HS-5 (cell line): ENCODE data around the gene MRPL10.
"Not testable (repeated sequence)": the region's sequence is repeated elsewhere in the genome, so short reads cannot be mapped to it uniquely, and the experiment has no call there.

Source experiments
- DNase-seq: peaks from one replicate; pipeline ENCODE4 v3.0.0-alpha.2; 2012; ENCODE audit warnings: low read depth

MRPL10 gene

DNA sequence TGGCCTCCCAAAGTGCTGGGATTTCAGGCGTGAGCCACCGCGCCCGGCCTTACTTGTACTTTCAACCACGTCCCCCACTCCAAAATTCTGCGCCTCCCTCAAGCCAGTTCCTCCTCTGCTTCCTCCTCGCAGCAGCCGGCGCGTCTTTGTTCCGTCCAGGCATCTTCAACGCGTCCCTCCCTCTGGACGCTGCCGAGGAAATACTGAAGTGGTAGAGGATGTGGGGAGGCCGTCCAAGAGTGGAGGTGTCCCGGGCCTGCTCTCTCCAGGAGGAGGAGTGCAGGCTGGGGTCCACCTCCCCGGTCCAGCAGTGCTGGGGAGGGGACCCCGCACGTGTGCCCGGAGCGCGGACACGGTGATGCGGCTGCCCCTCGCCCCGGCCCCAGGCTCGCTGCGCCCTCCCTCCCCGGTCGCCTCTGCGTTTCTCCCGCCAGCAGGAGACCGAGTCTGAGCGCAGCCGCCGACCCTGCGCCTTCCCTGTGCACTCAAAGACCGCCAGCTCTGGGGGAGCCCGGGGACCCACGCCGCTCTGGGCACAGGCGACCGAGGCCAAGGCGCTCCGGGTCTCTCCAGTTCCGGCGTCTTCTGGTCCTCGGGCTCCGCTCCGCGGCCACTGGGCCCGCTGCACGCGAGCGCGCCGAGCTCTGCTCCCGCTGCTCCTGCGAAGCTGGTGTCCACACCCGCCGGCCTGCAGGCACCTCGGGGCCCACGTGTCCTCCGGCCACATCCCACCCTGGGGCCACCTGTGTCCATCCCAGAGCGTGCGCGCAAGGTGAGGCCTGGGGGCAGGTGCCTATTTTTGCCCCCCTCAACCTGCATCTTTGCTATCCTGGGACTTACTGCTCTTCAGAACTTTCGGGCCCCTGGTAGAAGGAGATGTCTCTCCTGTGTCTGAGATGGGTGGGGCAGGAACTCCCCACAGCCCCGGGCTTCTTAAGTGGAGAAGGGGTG is 41.5 kb downstream of the MRPL10 start:
- DNase-seq, result peak; percentile 26

DNA sequence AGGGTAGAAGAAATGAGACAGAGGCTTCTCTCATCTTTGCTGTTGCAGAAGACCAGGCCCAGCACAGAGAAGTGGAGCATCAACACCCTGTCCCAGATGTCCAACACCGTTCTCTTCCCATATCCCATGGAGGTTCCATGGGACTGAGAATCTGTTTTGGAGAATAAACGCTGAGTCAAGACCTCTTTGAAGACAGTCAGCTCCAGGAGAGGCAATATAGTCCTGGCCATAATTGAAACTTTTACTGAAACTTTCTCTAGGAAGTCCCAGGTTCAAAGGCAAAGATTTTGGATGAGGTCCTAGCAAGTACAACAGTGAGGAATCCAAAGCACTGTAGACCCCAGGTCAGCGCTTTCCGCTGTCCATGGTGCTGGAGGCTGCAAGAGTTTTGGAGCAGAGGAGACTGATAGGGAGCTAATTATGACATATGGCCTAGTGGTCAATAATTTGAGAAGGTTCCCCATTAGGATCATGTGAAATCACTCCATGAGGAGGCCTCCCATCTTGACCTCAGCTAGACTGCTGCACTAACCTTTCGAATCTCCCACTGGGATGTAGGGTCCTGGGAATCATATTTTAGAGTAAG is 45.7 kb downstream of the MRPL10 start:
- DNase-seq, result no peak

DNA sequence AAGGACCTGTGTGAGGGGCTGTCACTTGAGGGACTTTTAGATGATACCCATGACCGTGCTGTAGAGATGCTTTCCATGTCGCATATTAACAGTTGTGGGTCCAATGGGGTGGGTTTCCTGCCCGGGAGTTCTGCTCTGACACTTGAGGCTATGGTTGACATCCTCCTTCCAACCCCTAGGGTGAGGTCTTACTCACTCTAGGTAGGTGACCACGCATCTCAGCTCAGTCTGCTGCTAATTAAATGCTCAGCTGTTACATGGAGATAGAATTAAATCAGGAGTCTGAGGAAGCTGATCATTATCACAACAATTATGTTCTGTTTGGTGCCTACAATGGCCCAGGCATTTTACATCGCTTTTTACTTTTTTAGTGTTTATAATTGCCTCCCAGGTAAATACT is 49.9 kb downstream of the MRPL10 start:
- no peak for DNase-seq

DNA sequence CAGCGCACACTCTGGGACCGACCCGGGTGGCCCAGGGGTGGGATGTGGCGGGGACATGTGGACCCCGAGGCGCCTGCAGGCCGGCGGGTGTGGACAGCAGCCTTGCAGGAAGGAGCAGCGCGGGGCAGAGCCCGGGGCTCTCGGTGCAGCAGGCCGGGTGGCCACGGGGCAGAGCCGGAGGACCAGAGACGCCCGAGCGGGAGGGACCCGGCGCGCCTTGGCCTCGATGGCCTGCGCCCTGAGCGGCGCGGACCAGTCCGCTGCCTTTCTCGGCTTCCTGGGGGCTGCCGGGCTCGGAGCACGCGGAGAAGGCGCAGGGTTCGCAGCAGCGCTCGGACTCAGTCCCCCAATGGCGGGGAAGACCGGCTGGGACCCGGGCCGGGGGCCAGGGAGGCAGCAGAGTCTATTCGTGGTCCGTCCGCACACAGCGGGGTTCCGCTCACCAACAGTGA is 53.1 kb downstream of the MRPL10 start:
- DNase-seq, result no peak

DNA sequence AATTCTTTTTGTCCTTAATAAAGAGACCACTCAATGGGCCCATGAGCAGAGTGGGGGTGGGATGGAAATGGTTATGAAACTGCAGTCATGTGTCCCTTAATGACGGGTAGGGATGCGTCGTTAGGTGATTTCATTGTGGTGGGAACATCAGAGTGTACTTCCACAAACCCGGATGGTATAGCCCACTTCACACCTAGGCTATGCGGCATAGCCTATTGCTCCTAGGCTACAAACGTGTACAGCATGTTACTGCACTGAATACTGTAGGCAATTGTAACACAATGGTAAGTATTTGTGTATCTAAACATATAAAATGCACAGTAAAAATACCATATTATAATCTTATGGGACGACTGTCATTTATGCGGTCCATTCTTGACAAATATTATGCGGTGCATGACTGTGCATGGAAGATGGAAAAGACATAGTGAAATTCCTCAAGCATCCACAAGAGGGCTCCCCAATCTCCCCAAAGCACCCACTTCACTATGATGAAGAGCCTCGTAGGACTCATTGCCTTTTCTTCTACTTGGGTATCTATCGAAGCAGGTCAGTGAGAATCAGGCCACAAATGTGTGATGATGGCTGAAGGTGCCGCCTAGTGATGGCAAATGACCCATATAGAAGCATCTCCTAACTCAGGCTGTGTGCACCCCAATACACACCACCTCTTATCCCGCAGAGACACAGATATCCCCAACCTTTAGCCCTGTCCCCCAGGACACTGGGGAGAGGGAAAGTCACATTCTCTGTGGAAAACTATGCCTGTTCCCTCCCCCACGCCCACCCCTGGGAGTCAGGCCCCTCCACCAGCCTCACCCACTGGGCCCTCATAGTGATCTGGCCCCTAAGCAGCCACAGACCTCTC is 54.8 kb downstream of the MRPL10 start:
- no peak for DNase-seq

DNA sequence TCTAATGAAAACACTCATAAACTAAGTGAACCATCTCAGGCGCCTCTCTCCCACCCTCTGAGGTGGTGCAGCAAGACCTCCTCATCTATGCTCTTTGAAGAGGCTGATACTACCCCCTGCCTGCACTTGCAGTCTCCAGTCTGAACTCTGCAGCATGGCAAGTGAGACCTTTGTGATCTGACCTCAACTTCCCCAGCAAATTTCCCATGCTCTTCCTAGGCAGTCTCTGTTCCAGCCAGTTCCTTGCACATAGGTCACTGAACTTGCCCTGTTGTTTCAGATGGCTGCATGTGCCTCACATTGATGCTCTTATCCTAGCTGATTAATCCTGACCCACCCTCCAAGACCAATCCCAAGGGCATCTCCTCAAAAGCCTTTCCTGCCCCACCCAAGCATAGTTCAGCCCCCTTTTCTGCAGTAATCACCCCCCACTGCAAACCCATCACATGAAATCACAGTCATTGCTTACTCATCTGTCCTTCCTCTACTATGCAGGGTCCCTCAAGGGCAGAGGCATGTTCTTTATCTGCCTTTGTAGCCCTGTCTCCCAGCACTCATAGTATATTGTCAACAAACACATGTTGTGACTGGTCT is 56.3 kb downstream of the MRPL10 start:
- no peak for DNase-seq

DNA sequence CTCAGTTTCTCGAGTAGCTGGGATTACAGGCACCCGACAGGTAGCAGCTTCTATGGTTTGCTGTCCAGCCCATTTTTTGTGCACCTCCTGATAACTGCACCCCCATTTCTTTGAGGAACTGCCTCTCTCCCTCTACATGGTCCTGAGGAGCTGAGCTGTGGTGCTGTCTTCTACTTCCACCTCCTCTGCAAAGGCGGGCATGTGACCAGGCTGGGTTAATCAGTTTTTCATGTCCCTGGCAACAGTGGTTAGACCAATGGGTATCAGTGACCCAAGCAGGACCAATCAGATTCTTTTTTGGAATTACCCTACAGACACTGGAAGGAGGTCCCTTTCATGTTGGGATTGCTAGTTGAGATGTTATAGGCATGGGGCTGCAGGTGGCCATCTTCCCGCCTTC is 57.0 kb downstream of the MRPL10 start:
- no peak for DNase-seq

DNA sequence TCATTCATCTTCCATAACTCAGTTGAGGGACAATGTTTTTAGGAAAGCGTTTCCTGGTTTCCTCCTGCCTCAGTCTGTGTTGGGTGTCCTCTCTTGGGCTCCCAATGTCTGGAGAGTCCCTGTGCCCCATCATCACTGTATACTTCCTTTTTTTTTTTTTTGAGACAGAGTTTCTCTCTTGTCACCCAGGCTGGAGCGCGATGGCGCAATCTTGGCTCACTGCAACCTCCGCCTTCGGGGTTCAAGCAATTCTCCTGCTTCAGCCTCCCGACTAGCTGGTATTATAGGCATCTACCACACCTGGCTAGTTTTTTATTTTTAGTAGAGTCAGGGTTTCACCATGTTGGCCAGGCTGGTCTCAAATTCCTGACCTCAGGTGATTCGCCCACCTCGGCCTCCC is 57.7 kb downstream of the MRPL10 start:
- DNase-seq, result not testable (repeated sequence)
